Endothelial cell of umbilical vein (primary cell): ENCODE data around the gene PHAF1.

Source experiments
- EZH2 ChIP-seq: IDR thresholded peaks from 2 replicates; pipeline ENCODE4 v1.6.1; 2012; ENCODE audit warnings: borderline replicate concordance, low read depth, mild to moderate bottlenecking, moderate library complexity, low read length, inconsistent platforms; ENCODE audit not compliant: severe bottlenecking
- FOS ChIP-seq: IDR thresholded peaks from 2 replicates; pipeline ENCODE4 v1.6.1; 2011; ENCODE audit warnings: mild to moderate bottlenecking, low read length, moderate library complexity, borderline replicate concordance; ENCODE audit not compliant: insufficient read depth
- JUN ChIP-seq: IDR thresholded peaks from 2 replicates; pipeline ENCODE4 v1.6.1; 2011; ENCODE audit warnings: borderline replicate concordance, low read depth; ENCODE audit not compliant: insufficient read length, insufficient read depth
- MYC ChIP-seq: IDR thresholded peaks from one replicate; pipeline ENCODE4 v1.6.1; 2011; ENCODE audit warnings: mild to moderate bottlenecking, low read depth, low read length
- POLR2A ChIP-seq: IDR thresholded peaks from 2 replicates; pipeline ENCODE4 v1.6.1; 2012; ENCODE audit warnings: low read depth, mild to moderate bottlenecking, control low read depth, low read length
- POLR2AphosphoS5 ChIP-seq: IDR thresholded peaks from 2 replicates; pipeline ENCODE4 v1.6.1; 2012; ENCODE audit warnings: low read depth, mild to moderate bottlenecking, control low read depth, low read length, moderate library complexity; ENCODE audit not compliant: insufficient read depth
- TF ChIP-seq, protein P1 (sequence below), 2 donors: IDR thresholded peaks; 1 replicate in 1 of 2; 2 replicates in 1 of 2; pipeline ENCODE4 v1.5.1; 2011; ENCODE audit warnings: low read length in 2 of 2, mild to moderate bottlenecking in 2 of 2, moderate library complexity in 2 of 2, control low read depth in 1 of 2, inconsistent platforms in 1 of 2, low read depth in 1 of 2; ENCODE audit not compliant: insufficient read depth in 1 of 2; ENCODE audit errors: extremely low read depth in 1 of 2

DNA sequence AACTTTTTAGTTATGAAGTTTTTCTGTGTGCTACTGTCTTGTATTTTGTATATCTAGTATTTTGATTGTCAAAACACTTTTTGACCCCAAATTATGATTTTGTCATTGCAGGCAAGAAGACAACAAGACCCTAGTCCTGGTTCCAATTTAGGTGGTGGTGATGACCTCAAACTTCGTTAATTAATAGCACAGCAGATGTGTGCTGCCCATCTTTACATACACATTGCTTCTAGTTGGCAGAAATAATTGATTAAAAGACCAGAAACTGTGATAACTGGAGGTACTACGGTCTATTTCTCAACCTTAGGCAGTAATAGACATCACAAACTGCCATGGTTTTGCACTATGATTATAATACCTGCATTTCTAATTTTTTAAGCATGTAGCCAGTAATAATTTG is 11.1 kb upstream of the PHAF1 start:
- TF ChIP-seq POLR2AphosphoS5 (no peak), EZH2 (no peak), POLR2A (no peak), FOS (no peak), MYC (no peak), JUN (no peak)
- TF ChIP-seq, protein P1, sequence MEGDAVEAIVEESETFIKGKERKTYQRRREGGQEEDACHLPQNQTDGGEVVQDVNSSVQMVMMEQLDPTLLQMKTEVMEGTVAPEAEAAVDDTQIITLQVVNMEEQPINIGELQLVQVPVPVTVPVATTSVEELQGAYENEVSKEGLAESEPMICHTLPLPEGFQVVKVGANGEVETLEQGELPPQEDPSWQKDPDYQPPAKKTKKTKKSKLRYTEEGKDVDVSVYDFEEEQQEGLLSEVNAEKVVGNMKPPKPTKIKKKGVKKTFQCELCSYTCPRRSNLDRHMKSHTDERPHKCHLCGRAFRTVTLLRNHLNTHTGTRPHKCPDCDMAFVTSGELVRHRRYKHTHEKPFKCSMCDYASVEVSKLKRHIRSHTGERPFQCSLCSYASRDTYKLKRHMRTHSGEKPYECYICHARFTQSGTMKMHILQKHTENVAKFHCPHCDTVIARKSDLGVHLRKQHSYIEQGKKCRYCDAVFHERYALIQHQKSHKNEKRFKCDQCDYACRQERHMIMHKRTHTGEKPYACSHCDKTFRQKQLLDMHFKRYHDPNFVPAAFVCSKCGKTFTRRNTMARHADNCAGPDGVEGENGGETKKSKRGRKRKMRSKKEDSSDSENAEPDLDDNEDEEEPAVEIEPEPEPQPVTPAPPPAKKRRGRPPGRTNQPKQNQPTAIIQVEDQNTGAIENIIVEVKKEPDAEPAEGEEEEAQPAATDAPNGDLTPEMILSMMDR (IDR thresholded peaks at IDR 0.05; ENCODE audit: extremely low read depth in 1 of 2, insufficient read depth in 1 of 2, low read depth in 1 of 2, low read length in 2 of 2): no peak
